Mesenchymal stem cell (in vitro differentiated cells and primary cell): ENCODE results near the gene GPR107.

Experiments
- DNase-seq: peaks from one replicate; pipeline ENCODE4 v3.0.0-alpha.2; 2013
- H2AFZ ChIP-seq: one replicate; pipeline ENCODE4 v1.6.1; 2013; ENCODE audit warnings: low read depth, mild to moderate bottlenecking, control low read depth, inconsistent platforms, low read length, moderate library complexity
- H2AK5ac ChIP-seq: 2 replicates; pipeline ENCODE4 v1.6.1; 2013; ENCODE audit warnings: low read length, moderate library complexity, mild to moderate bottlenecking, inconsistent platforms; ENCODE audit not compliant: severe bottlenecking
- H2BK120ac ChIP-seq: one replicate; pipeline ENCODE4 v1.6.1; 2013; ENCODE audit warnings: low read depth, mild to moderate bottlenecking, inconsistent platforms, low read length, moderate library complexity
- H2BK12ac ChIP-seq, 2 experiments: one replicate each; pipeline ENCODE4 v1.6.1; 2013; ENCODE audit warnings: inconsistent platforms in 2 of 2, low read length in 2 of 2, mild to moderate bottlenecking in 2 of 2, moderate library complexity in 2 of 2, control low read depth in 1 of 2
- H2BK15ac ChIP-seq: one replicate; pipeline ENCODE4 v1.6.1; 2013; ENCODE audit warnings: mild to moderate bottlenecking, low read depth, inconsistent platforms; ENCODE audit not compliant: poor library complexity, severe bottlenecking
- H2BK5ac ChIP-seq: 2 replicates; pipeline ENCODE4 v1.6.1; 2013; ENCODE audit warnings: low read depth, mild to moderate bottlenecking, low read length, control low read depth, inconsistent platforms; ENCODE audit not compliant: poor library complexity, severe bottlenecking
- H3K14ac ChIP-seq, 2 experiments: one replicate each; pipeline ENCODE4 v1.6.1; 2013; ENCODE audit warnings: inconsistent platforms in 2 of 2, low read length in 2 of 2, control low read depth in 1 of 2, mild to moderate bottlenecking in 1 of 2, moderate library complexity in 1 of 2
- H3K18ac ChIP-seq, 2 experiments: one replicate each; pipeline ENCODE4 v1.6.1; 2013; ENCODE audit warnings: inconsistent platforms in 2 of 2, low read length in 2 of 2, control low read depth in 1 of 2, low read depth in 1 of 2, mild to moderate bottlenecking in 1 of 2
- H3K23ac ChIP-seq, 2 experiments: one replicate each; pipeline ENCODE4 v1.6.1; 2013; ENCODE audit warnings: inconsistent platforms in 2 of 2, low read length in 2 of 2, mild to moderate bottlenecking in 2 of 2, moderate library complexity in 2 of 2, control low read depth in 1 of 2
- H3K27ac ChIP-seq: 2 replicates; pipeline ENCODE4 v1.5.1; 2013; ENCODE audit warnings: mild to moderate bottlenecking, moderate library complexity, low read length, control low read depth, inconsistent platforms; ENCODE audit not compliant: poor library complexity, severe bottlenecking
- H3K27me3 ChIP-seq, 2 experiments: 2 replicates each; pipeline versions ENCODE4 v1.6.1 to v1.7.0; 2013; ENCODE audit warnings: low read length in 2 of 2, mild to moderate bottlenecking in 2 of 2, moderate library complexity in 2 of 2, control low read depth in 1 of 2, inconsistent platforms in 1 of 2; ENCODE audit not compliant: control insufficient read depth in 1 of 2, insufficient read depth in 1 of 2
- H3K36me3 ChIP-seq, 2 experiments: 2 replicates each; pipeline versions ENCODE4 v1.6.1 to v1.7.0; 2013; ENCODE audit warnings: low read length in 2 of 2, control low read depth in 1 of 2, inconsistent platforms in 1 of 2, low read depth in 1 of 2, mild to moderate bottlenecking in 1 of 2; ENCODE audit not compliant: insufficient read depth in 2 of 2, control insufficient read depth in 1 of 2
- H3K4ac ChIP-seq, 2 experiments: one replicate each; pipeline ENCODE4 v1.6.1; 2013; ENCODE audit warnings: inconsistent platforms in 2 of 2, low read length in 2 of 2, mild to moderate bottlenecking in 2 of 2, moderate library complexity in 2 of 2, control low read depth in 1 of 2, low read depth in 1 of 2
- H3K4me1 ChIP-seq: 2 replicates; pipeline ENCODE4 v1.6.1; 2013; ENCODE audit warnings: low read depth, low read length, control low read depth; ENCODE audit not compliant: control insufficient read depth, insufficient read depth
- H3K4me2 ChIP-seq: 2 replicates; pipeline ENCODE4 v1.6.1; 2013; ENCODE audit warnings: low read length, mild to moderate bottlenecking, inconsistent platforms; ENCODE audit not compliant: poor library complexity, severe bottlenecking
- H3K4me3 ChIP-seq, 2 experiments: 2 replicates each; pipeline versions ENCODE4 v1.5.1 to v1.7.0; 2013; ENCODE audit warnings: low read length in 2 of 2, mild to moderate bottlenecking in 2 of 2, control low read depth in 1 of 2, low read depth in 1 of 2; ENCODE audit not compliant: insufficient read depth in 1 of 2
- H3K79me1 ChIP-seq: replicated peaks from 2 replicates; pipeline ENCODE4 v1.6.1; 2013; ENCODE audit warnings: mild to moderate bottlenecking, control low read depth, low read length, inconsistent platforms; ENCODE audit not compliant: poor library complexity, severe bottlenecking
- H3K9ac ChIP-seq: 2 replicates; pipeline ENCODE4 v1.7.0; 2013; ENCODE audit warnings: mild to moderate bottlenecking, low read length, moderate library complexity
- H3K9me3 ChIP-seq: 2 replicates; pipeline ENCODE4 v1.7.0; 2013; ENCODE audit warnings: mild to moderate bottlenecking, low read length; ENCODE audit not compliant: control insufficient read depth
- H4K8ac ChIP-seq: one replicate; pipeline ENCODE4 v1.6.1; 2013; ENCODE audit warnings: inconsistent platforms, mild to moderate bottlenecking, low read length, moderate library complexity
- H4K91ac ChIP-seq: one replicate; pipeline ENCODE4 v1.6.1; 2013; ENCODE audit warnings: mild to moderate bottlenecking, low read length, inconsistent platforms
- WGBS: methylation state at CpG from one replicate; pipeline ENCODE4 v1.1.7; 2013; ENCODE audit warnings: mixed read lengths; 5-methylcytosine and 5-hydroxymethylcytosine counted together

GPR107 gene

GRCh38 chr9:130174025-130174424 is 120.3 kb downstream of the GPR107 start:
- H3K36me3 ChIP-seq, result peaks cover 5 to 29% of the 10 kb centered on the region in 2 experiments
- peak overlapping the region in 1 of 2 experiments; percentile 85 for H3K14ac ChIP-seq
- H3K27ac ChIP-seq, result no peak overlapping the region
- H3K18ac ChIP-seq, result peak overlapping the region in 1 of 2 experiments; percentile 58
- H4K8ac ChIP-seq, result no peak overlapping the region
- H3K4ac ChIP-seq, result peak overlapping the region in 1 of 2 experiments; percentile 76
- H3K23ac ChIP-seq, result peak overlapping the region in 1 of 2 experiments; percentile 97
- H4K91ac ChIP-seq, result no peak overlapping the region
- no peak overlapping the region for H2BK120ac ChIP-seq
- WGBS, result 94% methylated on average over 9 of the region's 9 CpGs
- no peaks in the 10 kb centered on the region for H3K9me3 ChIP-seq
- H2BK12ac ChIP-seq, result peak overlapping the region in 1 of 2 experiments; percentile 88
- H2AK5ac ChIP-seq, result peak overlapping the region; percentile 71
- H3K27me3 ChIP-seq, result no peaks in the 10 kb centered on the region
- H2BK5ac ChIP-seq, result no peak overlapping the region
- peaks cover 7% of the 10 kb centered on the region for H3K79me1 ChIP-seq
- peaks cover 37% of the 10 kb centered on the region for H3K4me1 ChIP-seq
- H2AFZ ChIP-seq, result no peak overlapping the region
- peak overlapping the region; percentile 57 for H3K4me2 ChIP-seq
- H3K9ac ChIP-seq, result peak overlapping the region; percentile 86
- peak overlapping the region; percentile 83 to 93 for H3K4me3 ChIP-seq
- DNase-seq, result no peak
- H2BK15ac ChIP-seq, result no peak overlapping the region

- Histone ChIP-seq H2BK5ac (no peak overlapping the region), H3K27ac (no peak overlapping the region), H3K23ac (no peak overlapping the region), H3K79me1 (peaks cover 7% of the 10 kb centered on the region), H3K4me2 (no peak overlapping the region), H3K9me3 (no peaks in the 10 kb centered on the region), H2BK12ac (peak overlapping the region in 1 of 2 experiments; percentile 38), H2BK120ac (no peak overlapping the region), H3K4ac (no peak overlapping the region), H3K9ac (no peak overlapping the region), H4K91ac (no peak overlapping the region), H3K27me3 (no peaks in the 10 kb centered on the region), H3K14ac (no peak overlapping the region), H4K8ac (no peak overlapping the region), H3K36me3 (peaks cover 5 to 29% of the 10 kb centered on the region in 2 experiments), H2AFZ (no peak overlapping the region), H3K4me3 (no peak overlapping the region), H3K4me1 (peaks cover 37% of the 10 kb centered on the region), H2AK5ac (peak overlapping the region; percentile 50), H2BK15ac (no peak overlapping the region), H3K18ac (no peak overlapping the region)
- DNase-seq, result no peak
- WGBS, result 94% methylated on average over 8 of the region's 8 CpGs
Observed at GRCh38 chr9:130174920-130175321, 121.2 kb downstream of the GPR107 start.

- peaks cover 37% of the 10 kb centered on the region for H3K4me1 ChIP-seq
- 89% methylated on average over 9 of the region's 9 CpGs for WGBS
- H3K36me3 ChIP-seq, result peaks cover 5 to 29% of the 10 kb centered on the region in 2 experiments
Observed at GRCh38 chr9:130175355-130175754, 121.6 kb downstream of the GPR107 start.

GRCh38 chr9:130176760-130177159 is 123.1 kb downstream of the GPR107 start:
- Histone ChIP-seq H3K4me1 (peaks cover 37% of the 10 kb centered on the region), H3K27ac (no peak overlapping the region), H2AK5ac (no peak overlapping the region), H4K8ac (no peak overlapping the region), H3K4ac (no peak overlapping the region), H3K9me3 (no peaks in the 10 kb centered on the region), H3K36me3 (peaks cover 5 to 43% of the 10 kb centered on the region in 2 experiments), H3K27me3 (no peaks in the 10 kb centered on the region), H2BK15ac (no peak overlapping the region), H3K23ac (no peak overlapping the region), H3K4me3 (no peak overlapping the region), H3K4me2 (no peak overlapping the region), H3K14ac (no peak overlapping the region), H3K79me1 (peaks cover 10% of the 10 kb centered on the region), H2AFZ (no peak overlapping the region), H4K91ac (no peak overlapping the region), H3K18ac (no peak overlapping the region), H3K9ac (no peak overlapping the region), H2BK12ac (peak overlapping the region in 1 of 2 experiments; percentile 22), H2BK120ac (no peak overlapping the region), H2BK5ac (no peak overlapping the region)
- no peak for DNase-seq
- WGBS, result 99% methylated on average over 6 of the region's 6 CpGs

More at GRCh38 chr9:130175355-130175754, 121.6 kb downstream of the GPR107 start:
- H3K4me2 ChIP-seq, result no peak overlapping the region
- H3K9ac ChIP-seq, result no peak overlapping the region
- H4K91ac ChIP-seq, result no peak overlapping the region
- peaks cover 7% of the 10 kb centered on the region for H3K79me1 ChIP-seq
- H2BK120ac ChIP-seq, result no peak overlapping the region
- H3K23ac ChIP-seq, result no peak overlapping the region
- no peak overlapping the region for H3K4ac ChIP-seq
- H2AK5ac ChIP-seq, result no peak overlapping the region
- H2BK15ac ChIP-seq, result no peak overlapping the region
- H3K27ac ChIP-seq, result no peak overlapping the region
- H2BK5ac ChIP-seq, result no peak overlapping the region
- H2BK12ac ChIP-seq, result no peak overlapping the region
- no peak overlapping the region for H3K18ac ChIP-seq
- H2AFZ ChIP-seq, result no peak overlapping the region
- no peaks in the 10 kb centered on the region for H3K9me3 ChIP-seq
- no peaks in the 10 kb centered on the region for H3K27me3 ChIP-seq
- H4K8ac ChIP-seq, result no peak overlapping the region
- DNase-seq, result no peak
- H3K4me3 ChIP-seq, result no peak overlapping the region
- H3K14ac ChIP-seq, result no peak overlapping the region
